Measurements from ENCODE around the gene SLC6A12.

The SLC6A12 gene

DNA sequence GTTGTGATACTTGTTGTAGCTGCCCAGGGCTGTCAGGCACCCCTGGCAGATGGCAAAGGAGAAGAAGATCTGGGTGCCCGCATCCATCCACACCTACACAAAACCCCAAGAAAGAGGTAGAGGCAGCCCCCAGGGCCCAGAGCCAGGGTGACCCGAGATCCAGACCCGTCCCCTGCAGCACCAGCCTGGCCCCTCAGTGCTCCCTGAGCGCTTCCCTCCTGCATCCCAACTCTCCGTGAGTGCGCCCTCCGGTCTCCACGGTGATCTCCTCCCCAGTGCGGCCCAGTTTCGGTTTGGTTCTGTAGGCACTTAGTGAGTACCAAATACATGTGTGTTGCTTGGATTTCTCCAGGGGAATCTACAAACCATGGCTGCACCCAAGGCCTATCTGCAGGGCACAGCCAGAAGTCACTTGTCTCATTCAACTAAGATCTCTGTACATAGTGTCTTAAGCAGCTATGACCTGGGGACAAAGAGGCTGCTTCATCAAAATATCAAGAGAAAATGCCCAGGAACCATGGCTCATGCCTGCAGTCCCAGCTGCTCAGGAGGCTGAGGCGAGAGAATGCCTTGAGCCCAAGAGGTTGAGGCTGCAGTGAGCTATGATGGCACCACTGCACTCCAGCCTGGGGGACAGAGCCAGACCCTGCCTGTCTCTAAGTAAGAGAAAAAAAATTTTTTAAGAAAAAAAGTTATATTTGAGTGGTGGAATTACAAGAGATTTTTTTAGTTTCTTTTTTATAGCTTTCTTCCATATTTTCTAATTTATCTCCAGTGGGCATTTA, 15.9 kb downstream of the SLC6A12 start:
- no peaks in the 10 kb centered on the region for H3K36me3 ChIP-seq (ENCODE audit: control insufficient read depth in 2 of 2, insufficient read depth in 1 of 2, low read length in 2 of 2)
- POLR2A ChIA-PET, result interaction anchor here (1.0 to 1.4 kb wide), 2 partner anchors 22 to 26 kb away, joined by 3 read pairs; no protein-coding TSS in a partner anchor
- no peak overlapping the region for H3K27ac ChIP-seq (ENCODE audit: extremely low read depth, low read depth, low read length)
- H3K9me3 ChIP-seq (ENCODE audit: control insufficient read depth, insufficient read depth, low read depth, low read length), result no peaks in the 10 kb centered on the region
- H3K4me3 ChIP-seq (ENCODE audit: low read depth, low read length), result no peak overlapping the region
- H3K4me1 ChIP-seq (ENCODE audit: control insufficient read depth, insufficient read depth, low read length), result peaks cover 7% of the 10 kb centered on the region
- CTCF ChIA-PET, result interaction anchor here (1.0 to 1.8 kb wide), 3 partner anchors 8 to 45 kb away, joined by 3 to 7 read pairs (median 4); no protein-coding TSS in a partner anchor
- TF ChIP-seq ZNF558 (tag by site-specific recombination; IDR thresholded peaks at IDR 0.05) (no peak), WT1 (tag by site-specific recombination; IDR thresholded peaks at IDR 0.05) (no peak), MEIS1 (CRISPR knock-in tag; IDR thresholded peaks at IDR 0.05; ENCODE audit: borderline replicate concordance) (no peak), KLF10 (tag by site-specific recombination; IDR thresholded peaks at IDR 0.05) (no peak), GFI1B (tag by site-specific recombination; IDR thresholded peaks at IDR 0.05) (no peak), ZBTB20 (tag by site-specific recombination; IDR thresholded peaks at IDR 0.05) (no peak), ZBTB1 (tag by site-specific recombination; IDR thresholded peaks at IDR 0.05) (no peak), ZBTB8A (tag by site-specific recombination; IDR thresholded peaks at IDR 0.05) (no peak), ZNF521 (tag by site-specific recombination; IDR thresholded peaks at IDR 0.05) (no peak)
- TF ChIP-seq, protein P1, sequence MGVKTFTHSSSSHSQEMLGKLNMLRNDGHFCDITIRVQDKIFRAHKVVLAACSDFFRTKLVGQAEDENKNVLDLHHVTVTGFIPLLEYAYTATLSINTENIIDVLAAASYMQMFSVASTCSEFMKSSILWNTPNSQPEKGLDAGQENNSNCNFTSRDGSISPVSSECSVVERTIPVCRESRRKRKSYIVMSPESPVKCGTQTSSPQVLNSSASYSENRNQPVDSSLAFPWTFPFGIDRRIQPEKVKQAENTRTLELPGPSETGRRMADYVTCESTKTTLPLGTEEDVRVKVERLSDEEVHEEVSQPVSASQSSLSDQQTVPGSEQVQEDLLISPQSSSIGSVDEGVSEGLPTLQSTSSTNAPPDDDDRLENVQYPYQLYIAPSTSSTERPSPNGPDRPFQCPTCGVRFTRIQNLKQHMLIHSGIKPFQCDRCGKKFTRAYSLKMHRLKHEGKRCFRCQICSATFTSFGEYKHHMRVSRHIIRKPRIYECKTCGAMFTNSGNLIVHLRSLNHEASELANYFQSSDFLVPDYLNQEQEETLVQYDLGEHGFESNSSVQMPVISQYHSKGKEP (tag by site-specific recombination; IDR thresholded peaks at IDR 0.05), result no peak

DNA sequence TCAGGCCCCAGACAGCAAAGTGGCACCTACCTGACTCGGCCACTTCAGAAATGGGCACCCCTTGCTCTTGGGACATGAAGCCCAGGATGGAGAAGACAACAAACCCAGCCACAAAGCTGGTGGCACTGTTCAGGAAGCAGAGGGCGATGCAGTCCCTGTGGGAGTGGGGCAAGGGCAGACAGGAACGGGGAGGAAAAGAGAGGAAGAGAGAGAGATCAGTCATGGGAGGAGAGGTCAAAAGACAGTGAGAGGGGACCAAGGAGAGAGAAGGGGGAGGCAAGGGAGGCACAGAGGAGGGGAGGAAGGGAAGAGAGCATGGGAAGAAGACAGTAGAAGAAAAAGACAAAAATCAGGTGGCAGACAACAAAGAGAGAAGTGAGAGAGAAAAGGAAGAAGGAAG, 16.6 kb downstream of the SLC6A12 start:
- Histone ChIP-seq H3K4me1 (ENCODE audit: control insufficient read depth, insufficient read depth, low read length) (peaks cover 7% of the 10 kb centered on the region), H3K9me3 (ENCODE audit: control insufficient read depth, insufficient read depth, low read depth, low read length) (no peaks in the 10 kb centered on the region), H3K4me3 (ENCODE audit: low read depth, low read length) (no peak overlapping the region), H3K27ac (ENCODE audit: extremely low read depth, low read depth, low read length) (no peak overlapping the region), H3K36me3 (ENCODE audit: control insufficient read depth in 2 of 2, insufficient read depth in 1 of 2, low read length in 2 of 2) (no peaks in the 10 kb centered on the region)
- TF ChIP-seq ZNF366 (tag by site-specific recombination; conservative IDR thresholded peaks at IDR 0.05), result peak; percentile 92
- no peak for TF ChIP-seq ZNF138 (tag by site-specific recombination; IDR thresholded peaks at IDR 0.05; ENCODE audit: borderline replicate concordance)
- TF ChIP-seq ZBTB17 (tag by site-specific recombination; IDR thresholded peaks at IDR 0.05), result peak; percentile 35; the same call in 1 of the 2 replicates
- TF ChIP-seq, protein P2, sequence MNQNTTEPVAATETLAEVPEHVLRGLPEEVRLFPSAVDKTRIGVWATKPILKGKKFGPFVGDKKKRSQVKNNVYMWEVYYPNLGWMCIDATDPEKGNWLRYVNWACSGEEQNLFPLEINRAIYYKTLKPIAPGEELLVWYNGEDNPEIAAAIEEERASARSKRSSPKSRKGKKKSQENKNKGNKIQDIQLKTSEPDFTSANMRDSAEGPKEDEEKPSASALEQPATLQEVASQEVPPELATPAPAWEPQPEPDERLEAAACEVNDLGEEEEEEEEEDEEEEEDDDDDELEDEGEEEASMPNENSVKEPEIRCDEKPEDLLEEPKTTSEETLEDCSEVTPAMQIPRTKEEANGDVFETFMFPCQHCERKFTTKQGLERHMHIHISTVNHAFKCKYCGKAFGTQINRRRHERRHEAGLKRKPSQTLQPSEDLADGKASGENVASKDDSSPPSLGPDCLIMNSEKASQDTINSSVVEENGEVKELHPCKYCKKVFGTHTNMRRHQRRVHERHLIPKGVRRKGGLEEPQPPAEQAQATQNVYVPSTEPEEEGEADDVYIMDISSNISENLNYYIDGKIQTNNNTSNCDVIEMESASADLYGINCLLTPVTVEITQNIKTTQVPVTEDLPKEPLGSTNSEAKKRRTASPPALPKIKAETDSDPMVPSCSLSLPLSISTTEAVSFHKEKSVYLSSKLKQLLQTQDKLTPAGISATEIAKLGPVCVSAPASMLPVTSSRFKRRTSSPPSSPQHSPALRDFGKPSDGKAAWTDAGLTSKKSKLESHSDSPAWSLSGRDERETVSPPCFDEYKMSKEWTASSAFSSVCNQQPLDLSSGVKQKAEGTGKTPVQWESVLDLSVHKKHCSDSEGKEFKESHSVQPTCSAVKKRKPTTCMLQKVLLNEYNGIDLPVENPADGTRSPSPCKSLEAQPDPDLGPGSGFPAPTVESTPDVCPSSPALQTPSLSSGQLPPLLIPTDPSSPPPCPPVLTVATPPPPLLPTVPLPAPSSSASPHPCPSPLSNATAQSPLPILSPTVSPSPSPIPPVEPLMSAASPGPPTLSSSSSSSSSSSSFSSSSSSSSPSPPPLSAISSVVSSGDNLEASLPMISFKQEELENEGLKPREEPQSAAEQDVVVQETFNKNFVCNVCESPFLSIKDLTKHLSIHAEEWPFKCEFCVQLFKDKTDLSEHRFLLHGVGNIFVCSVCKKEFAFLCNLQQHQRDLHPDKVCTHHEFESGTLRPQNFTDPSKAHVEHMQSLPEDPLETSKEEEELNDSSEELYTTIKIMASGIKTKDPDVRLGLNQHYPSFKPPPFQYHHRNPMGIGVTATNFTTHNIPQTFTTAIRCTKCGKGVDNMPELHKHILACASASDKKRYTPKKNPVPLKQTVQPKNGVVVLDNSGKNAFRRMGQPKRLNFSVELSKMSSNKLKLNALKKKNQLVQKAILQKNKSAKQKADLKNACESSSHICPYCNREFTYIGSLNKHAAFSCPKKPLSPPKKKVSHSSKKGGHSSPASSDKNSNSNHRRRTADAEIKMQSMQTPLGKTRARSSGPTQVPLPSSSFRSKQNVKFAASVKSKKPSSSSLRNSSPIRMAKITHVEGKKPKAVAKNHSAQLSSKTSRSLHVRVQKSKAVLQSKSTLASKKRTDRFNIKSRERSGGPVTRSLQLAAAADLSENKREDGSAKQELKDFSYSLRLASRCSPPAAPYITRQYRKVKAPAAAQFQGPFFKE (tag by site-specific recombination; IDR thresholded peaks at IDR 0.05; ENCODE audit: borderline replicate concordance), result 0 out of 2 replicates have a peak, but pooled peaks have one; percentile 52
- ChIA-PET POLR2A (no interaction called here), CTCF (interaction anchor here (0.7 to 1.8 kb wide), 2 partner anchors 23 to 54 kb away, joined by 4 to 5 read pairs; no protein-coding TSS in a partner anchor)
